ENCODE results near the gene MAPRE3. TPM values are rescaled to one million over a fixed set of nuclear protein-coding genes. Genes with fewer than 3 reads are reported as not detected.
A peak's percentile ranks its signal among the peaks of the same experiment; 100 is the strongest.

The MAPRE3 gene
- total and polyA plus RNA-seq, 9 of the 15 experiments (the other 6 are each of a cell fraction or from before 2014, with no cell fraction given): 0.70 to 43.2 (median 12.6) TPM

DNA sequence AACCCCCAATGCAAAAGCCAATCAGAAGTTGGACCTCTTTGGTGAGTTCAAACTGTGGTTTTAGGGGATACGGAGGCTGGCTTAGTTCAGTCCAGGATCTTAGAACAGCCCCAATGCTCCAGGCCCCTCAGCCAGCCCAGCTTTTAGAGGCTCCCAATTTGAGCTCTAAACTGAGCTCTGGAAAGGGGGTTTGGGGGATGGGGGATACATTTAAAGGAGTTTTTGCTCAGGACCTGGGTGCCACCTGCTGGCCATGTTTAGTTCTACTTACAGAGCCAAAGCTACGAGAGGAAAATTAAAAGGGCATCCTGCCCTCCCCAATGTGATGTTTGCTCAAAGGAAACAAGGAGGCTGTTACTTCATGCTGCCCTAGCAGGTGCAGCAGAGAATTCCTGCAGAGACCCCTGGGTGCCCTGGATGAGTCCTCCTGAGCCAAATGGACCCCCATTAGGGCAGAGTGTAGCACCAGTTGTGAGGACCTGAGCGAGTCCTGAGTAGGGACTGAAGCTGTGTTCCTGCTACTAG is 46.4 kb downstream of the MAPRE3 start (continued):
- no peak for TF ChIP-seq ZNF408 (CRISPR knock-in tag; IDR thresholded peaks at IDR 0.05; ENCODE audit: low read depth)
- 0 out of 2 replicates have a peak, but pooled peaks have one; percentile 4 for TF ChIP-seq GTF2A2 (tag; IDR thresholded peaks at IDR 0.05)
- TF ChIP-seq CHD2 (IDR thresholded peaks at IDR 0.05; ENCODE audit: low read depth, low read length): peak; percentile 27; the same call in 1 of the 2 replicates
- 0 out of 2 replicates have a peak, but pooled peaks have one; percentile 16 for TF ChIP-seq STAG1 (CRISPR knock-in tag; IDR thresholded peaks at IDR 0.05; ENCODE audit: borderline replicate concordance)
- TF ChIP-seq, protein P1, sequence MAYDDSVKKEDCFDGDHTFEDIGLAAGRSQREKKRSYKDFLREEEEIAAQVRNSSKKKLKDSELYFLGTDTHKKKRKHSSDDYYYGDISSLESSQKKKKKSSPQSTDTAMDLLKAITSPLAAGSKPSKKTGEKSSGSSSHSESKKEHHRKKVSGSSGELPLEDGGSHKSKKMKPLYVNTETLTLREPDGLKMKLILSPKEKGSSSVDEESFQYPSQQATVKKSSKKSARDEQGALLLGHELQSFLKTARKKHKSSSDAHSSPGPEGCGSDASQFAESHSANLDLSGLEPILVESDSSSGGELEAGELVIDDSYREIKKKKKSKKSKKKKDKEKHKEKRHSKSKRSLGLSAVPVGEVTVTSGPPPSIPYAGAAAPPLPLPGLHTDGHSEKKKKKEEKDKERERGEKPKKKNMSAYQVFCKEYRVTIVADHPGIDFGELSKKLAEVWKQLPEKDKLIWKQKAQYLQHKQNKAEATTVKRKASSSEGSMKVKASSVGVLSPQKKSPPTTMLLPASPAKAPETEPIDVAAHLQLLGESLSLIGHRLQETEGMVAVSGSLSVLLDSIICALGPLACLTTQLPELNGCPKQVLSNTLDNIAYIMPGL (CRISPR knock-in tag; IDR thresholded peaks at IDR 0.05): no peak
- 0 out of 2 replicates have a peak, but pooled peaks have one; percentile 11 for TF ChIP-seq NCOA1 (IDR thresholded peaks at IDR 0.05; ENCODE audit: low read depth)
- TF ChIP-seq XRCC4 (IDR thresholded peaks at IDR 0.05; ENCODE audit: extremely low read depth, insufficient read depth, insufficient read length): no peak
- TF ChIP-seq NR2C2 (CRISPR knock-in tag; IDR thresholded peaks at IDR 0.05): no peak
- no peak for TF ChIP-seq NR2C2 (tag; IDR thresholded peaks at IDR 0.05)
- TF ChIP-seq, protein P2, sequence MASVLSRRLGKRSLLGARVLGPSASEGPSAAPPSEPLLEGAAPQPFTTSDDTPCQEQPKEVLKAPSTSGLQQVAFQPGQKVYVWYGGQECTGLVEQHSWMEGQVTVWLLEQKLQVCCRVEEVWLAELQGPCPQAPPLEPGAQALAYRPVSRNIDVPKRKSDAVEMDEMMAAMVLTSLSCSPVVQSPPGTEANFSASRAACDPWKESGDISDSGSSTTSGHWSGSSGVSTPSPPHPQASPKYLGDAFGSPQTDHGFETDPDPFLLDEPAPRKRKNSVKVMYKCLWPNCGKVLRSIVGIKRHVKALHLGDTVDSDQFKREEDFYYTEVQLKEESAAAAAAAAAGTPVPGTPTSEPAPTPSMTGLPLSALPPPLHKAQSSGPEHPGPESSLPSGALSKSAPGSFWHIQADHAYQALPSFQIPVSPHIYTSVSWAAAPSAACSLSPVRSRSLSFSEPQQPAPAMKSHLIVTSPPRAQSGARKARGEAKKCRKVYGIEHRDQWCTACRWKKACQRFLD (CRISPR knock-in tag; IDR thresholded peaks at IDR 0.05): 0 out of 2 replicates have a peak, but pooled peaks have one; percentile 3
- TF ChIP-seq SMARCA4 (IDR thresholded peaks at IDR 0.05): no peak
- peak; percentile 76 for TF ChIP-seq MECOM (CRISPR knock-in tag; IDR thresholded peaks at IDR 0.05)
- peak; percentile 24; the same call in 1 of the 2 replicates for TF ChIP-seq CBX5 (IDR thresholded peaks at IDR 0.05; ENCODE audit: borderline replicate concordance, low read depth)
- TF ChIP-seq ELF2 (CRISPR knock-in tag; IDR thresholded peaks at IDR 0.05): peak; percentile 32; the same call in 1 of the 2 replicates
- no peak for TF ChIP-seq NR4A1 (CRISPR knock-in tag; IDR thresholded peaks at IDR 0.05)
- TF ChIP-seq NR4A1 (tag; IDR thresholded peaks at IDR 0.05): peak; percentile 81
- TF ChIP-seq NFIX (CRISPR knock-in tag; IDR thresholded peaks at IDR 0.05; ENCODE audit: low read depth): no peak
- no peak for TF ChIP-seq ILF3 (IDR thresholded peaks at IDR 0.05; ENCODE audit: borderline replicate concordance)
- TF ChIP-seq NONO (IDR thresholded peaks at IDR 0.05; ENCODE audit: low read depth in 2 of 2, low read length in 1 of 2): no peak
- TF ChIP-seq CTBP1 (IDR thresholded peaks at IDR 0.05; ENCODE audit: borderline replicate concordance): peak; percentile 40; the same call in 1 of the 2 replicates
- TF ChIP-seq, protein P3, sequence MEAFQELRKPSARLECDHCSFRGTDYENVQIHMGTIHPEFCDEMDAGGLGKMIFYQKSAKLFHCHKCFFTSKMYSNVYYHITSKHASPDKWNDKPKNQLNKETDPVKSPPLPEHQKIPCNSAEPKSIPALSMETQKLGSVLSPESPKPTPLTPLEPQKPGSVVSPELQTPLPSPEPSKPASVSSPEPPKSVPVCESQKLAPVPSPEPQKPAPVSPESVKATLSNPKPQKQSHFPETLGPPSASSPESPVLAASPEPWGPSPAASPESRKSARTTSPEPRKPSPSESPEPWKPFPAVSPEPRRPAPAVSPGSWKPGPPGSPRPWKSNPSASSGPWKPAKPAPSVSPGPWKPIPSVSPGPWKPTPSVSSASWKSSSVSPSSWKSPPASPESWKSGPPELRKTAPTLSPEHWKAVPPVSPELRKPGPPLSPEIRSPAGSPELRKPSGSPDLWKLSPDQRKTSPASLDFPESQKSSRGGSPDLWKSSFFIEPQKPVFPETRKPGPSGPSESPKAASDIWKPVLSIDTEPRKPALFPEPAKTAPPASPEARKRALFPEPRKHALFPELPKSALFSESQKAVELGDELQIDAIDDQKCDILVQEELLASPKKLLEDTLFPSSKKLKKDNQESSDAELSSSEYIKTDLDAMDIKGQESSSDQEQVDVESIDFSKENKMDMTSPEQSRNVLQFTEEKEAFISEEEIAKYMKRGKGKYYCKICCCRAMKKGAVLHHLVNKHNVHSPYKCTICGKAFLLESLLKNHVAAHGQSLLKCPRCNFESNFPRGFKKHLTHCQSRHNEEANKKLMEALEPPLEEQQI (IDR thresholded peaks at IDR 0.05): no peak
- no peak for TF ChIP-seq GATA2 (CRISPR knock-in tag; IDR thresholded peaks at IDR 0.05)
- TF ChIP-seq POLR2A (conservative IDR thresholded peaks at IDR 0.05): no peak
- TF ChIP-seq CBFB (CRISPR knock-in tag; IDR thresholded peaks at IDR 0.05): 0 out of 2 replicates have a peak, but pooled peaks have one; percentile 28
- TF ChIP-seq, protein P4, sequence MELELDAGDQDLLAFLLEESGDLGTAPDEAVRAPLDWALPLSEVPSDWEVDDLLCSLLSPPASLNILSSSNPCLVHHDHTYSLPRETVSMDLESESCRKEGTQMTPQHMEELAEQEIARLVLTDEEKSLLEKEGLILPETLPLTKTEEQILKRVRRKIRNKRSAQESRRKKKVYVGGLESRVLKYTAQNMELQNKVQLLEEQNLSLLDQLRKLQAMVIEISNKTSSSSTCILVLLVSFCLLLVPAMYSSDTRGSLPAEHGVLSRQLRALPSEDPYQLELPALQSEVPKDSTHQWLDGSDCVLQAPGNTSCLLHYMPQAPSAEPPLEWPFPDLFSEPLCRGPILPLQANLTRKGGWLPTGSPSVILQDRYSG (tag; conservative IDR thresholded peaks at IDR 0.05; ENCODE audit: low read depth): 0 out of 2 replicates have a peak, but pooled peaks have one; percentile 51

Measured in K562 (cell line).